ENCODE data around the gene TMPRSS6. TPM values are rescaled to one million over a fixed set of nuclear protein-coding genes. Genes with fewer than 3 reads are reported as not detected.
A peak's percentile ranks its signal among the peaks of the same experiment; 100 is the strongest.

The TMPRSS6 gene
- total RNA-seq, result 100 to 1,000 TPM in 1 of 6 experiments, 10 to 100 TPM in 5; 40.7 to 104 (median 60.6) TPM
- long read RNA-seq, partial matches to known transcripts, result 3 of 8 reads
- long read RNA-seq, other reads (novel, unspliced or antisense), result 5 of 8 reads

DNA sequence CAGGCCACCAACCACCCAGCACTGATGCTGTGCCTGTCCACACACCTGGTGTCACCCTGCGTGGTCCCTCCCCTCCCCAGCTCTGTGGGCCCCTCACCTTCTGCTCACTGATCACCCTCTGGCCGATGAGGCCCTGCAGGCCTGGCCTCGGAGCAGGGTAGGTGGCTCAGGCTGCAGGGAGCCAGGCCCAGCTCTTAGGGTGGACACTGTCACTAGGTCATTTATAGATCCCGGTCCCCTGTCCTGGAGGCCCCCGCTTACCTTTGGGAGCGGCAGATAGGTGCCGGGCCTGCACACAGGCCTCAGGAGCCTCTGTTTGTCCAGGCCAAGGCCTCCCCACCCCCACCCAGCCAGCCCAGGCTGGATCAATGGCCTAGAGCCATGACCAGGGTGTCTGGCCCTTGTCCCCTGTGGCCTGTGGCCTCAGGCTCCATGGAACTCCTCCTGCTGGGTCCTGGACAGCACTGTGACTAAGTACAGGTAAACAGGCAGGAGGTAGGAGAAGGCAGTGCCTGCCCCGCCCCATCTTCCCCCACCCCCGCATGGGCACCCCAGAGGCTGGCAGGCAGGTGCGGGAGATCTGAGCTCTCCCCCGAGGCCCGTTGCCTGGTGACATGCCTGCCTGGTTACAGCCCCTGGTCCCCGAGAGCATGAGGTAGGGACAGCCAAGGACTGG, at the start of gene TMPRSS6:
Gene TMPRSS6, minus strand, starts transcription at position 472 of the 676 bp plus-strand sequence. CDS start 6,296 bp downstream, outside the sequence.
- DNase-seq, result peak; percentile 83 to 94 (median 91)
- peaks cover 0 to 29% (median 8%) of the 10 kb centered on the region in 4 donors for H3K4me1 ChIP-seq
- H3K27ac ChIP-seq, result peak within 1 kb of the TSS; percentile 28 to 75 (median 52)
- WGBS (ENCODE audit: insufficient coverage, low coverage, low lambda C conversion rate, missing lambda C conversion rate), result 19% methylated on average over 5 of the region's 13 CpGs
- ATAC-seq, result peak; percentile 86 to 92 (median 86)
- H3K27me3 ChIP-seq, result no peaks in the 10 kb centered on the region
- no peaks in the 10 kb centered on the region for H3K36me3 ChIP-seq
- TF ChIP-seq, protein P1, sequence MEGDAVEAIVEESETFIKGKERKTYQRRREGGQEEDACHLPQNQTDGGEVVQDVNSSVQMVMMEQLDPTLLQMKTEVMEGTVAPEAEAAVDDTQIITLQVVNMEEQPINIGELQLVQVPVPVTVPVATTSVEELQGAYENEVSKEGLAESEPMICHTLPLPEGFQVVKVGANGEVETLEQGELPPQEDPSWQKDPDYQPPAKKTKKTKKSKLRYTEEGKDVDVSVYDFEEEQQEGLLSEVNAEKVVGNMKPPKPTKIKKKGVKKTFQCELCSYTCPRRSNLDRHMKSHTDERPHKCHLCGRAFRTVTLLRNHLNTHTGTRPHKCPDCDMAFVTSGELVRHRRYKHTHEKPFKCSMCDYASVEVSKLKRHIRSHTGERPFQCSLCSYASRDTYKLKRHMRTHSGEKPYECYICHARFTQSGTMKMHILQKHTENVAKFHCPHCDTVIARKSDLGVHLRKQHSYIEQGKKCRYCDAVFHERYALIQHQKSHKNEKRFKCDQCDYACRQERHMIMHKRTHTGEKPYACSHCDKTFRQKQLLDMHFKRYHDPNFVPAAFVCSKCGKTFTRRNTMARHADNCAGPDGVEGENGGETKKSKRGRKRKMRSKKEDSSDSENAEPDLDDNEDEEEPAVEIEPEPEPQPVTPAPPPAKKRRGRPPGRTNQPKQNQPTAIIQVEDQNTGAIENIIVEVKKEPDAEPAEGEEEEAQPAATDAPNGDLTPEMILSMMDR (IDR thresholded peaks at IDR 0.05), result no peak
- TF ChIP-seq POLR2A (IDR thresholded peaks at IDR 0.05), result peak; percentile 48
- peak within 1 kb of the TSS; percentile 39 to 59 (median 58) for H3K4me3 ChIP-seq
- intact Hi-C loops (cut with DNase I), result no loop called here
- H3K9me3 ChIP-seq, result no peaks in the 10 kb centered on the region

GRCh38 chr22:37158963-37159290, 49.4 kb upstream of the TMPRSS6 start:
- Histone ChIP-seq H3K27me3 (no peaks in the 10 kb centered on the region), H3K36me3 (no peaks in the 10 kb centered on the region), H3K27ac (no peak overlapping the region), H3K4me3 (no peak overlapping the region), H3K9me3 (no peaks in the 10 kb centered on the region), H3K4me1 (no peaks in the 10 kb centered on the region)
- ATAC-seq, result no peak
- intact Hi-C loops (cut with DNase I), result no loop called here
- 68% methylated on average over 5 of the region's 5 CpGs for WGBS (ENCODE audit: insufficient coverage, low coverage, low lambda C conversion rate, missing lambda C conversion rate)
- no peak for TF ChIP-seq POLR2A (IDR thresholded peaks at IDR 0.05)
- TF ChIP-seq, protein P1 (IDR thresholded peaks at IDR 0.05), result no peak
- DNase-seq, result no peak

DNA sequence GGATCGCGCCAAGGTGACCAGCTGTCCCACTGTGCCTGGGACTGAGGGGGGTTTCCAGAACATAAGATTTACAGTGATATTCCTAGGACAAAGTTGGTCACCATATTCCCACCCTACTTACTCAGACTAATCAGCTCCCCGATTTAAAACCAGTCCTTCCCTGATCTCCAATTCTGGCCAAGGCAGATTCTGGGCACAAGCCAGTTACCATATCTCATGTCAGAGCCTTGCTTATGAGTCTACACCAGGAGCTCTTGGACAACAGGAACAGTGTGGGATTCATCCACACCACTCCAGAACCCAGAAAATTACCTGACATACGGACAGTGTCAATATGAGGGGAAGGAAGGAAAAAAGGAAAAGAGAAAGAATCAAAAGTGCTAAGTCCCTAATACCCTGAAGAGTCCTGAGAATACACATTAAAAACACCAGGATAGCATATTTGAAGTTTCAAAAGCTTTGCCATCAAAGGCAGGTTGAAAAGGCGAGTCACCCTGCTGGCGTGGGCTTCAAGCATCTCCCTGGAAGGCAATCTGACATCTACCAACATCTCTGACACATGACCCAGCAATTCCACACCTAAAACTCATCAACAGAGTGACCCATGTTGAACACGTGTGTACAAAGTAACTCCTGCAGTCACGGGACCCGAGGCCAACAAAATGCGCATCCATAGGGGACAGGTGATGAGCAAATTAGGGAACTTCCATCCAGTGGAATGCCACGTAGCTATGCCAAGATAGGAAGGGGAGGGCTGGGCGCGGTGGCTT, 48.2 kb upstream of the TMPRSS6 start:
- WGBS (ENCODE audit: insufficient coverage, low coverage, low lambda C conversion rate, missing lambda C conversion rate), result 73% methylated on average over 5 of the region's 13 CpGs
- ATAC-seq, result no peak

DNA sequence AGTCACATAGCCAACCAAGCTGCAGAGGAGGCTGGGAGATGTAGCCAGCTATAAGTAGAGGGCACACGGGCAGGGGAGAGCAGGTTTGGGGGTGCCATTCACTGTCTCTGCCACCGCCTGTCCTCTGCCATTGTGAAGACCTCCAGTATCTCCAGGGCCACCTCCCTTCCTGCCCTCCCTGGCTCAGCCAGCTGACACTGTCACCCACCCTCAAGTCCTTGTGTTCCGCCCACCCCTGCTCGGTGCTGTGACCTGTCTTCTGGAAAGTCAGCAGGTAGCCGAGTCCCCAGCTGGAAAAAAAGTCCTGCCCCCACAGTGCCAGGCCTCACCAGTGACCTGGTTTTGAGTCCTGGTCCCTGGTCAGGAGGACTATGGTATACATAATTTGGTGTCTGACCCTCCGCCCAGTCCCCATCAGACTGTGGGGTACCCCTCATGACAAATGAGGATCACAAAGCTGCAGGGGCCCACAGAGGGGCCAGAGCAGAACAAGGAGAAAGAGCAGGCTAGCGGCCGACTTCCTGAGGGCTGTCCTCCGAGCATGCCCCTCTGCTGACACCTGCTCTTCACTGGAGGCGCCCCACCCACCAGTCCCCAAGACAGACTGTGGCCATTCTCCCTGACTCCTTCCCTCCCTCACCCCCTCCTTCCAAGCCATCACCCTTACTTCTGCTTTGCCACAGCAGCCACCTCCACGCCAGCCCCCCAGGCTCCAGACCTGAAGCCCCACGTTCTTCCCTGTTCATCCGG, 47.3 kb upstream of the TMPRSS6 start:
- 96% methylated on average over 5 of the region's 13 CpGs for WGBS (ENCODE audit: insufficient coverage, low coverage, low lambda C conversion rate, missing lambda C conversion rate)
- no peak for ATAC-seq
- DNase-seq, result no peak
- TF ChIP-seq POLR2A (IDR thresholded peaks at IDR 0.05), result no peak
- TF ChIP-seq, protein P1 (IDR thresholded peaks at IDR 0.05), result no peak
- no peaks in the 10 kb centered on the region for H3K9me3 ChIP-seq
- H3K27me3 ChIP-seq, result no peaks in the 10 kb centered on the region
- H3K4me3 ChIP-seq, result no peak overlapping the region
- H3K27ac ChIP-seq, result no peak overlapping the region
- intact Hi-C loops (cut with DNase I), result no loop called here
- H3K4me1 ChIP-seq, result no peaks in the 10 kb centered on the region
- H3K36me3 ChIP-seq, result no peaks in the 10 kb centered on the region

More for the DNA sequence above, 48.2 kb upstream of the TMPRSS6 start:
- intact Hi-C loops (cut with DNase I), result no loop called here
- Histone ChIP-seq H3K9me3 (no peaks in the 10 kb centered on the region), H3K27me3 (no peaks in the 10 kb centered on the region), H3K4me1 (no peaks in the 10 kb centered on the region), H3K4me3 (no peak overlapping the region), H3K27ac (no peak overlapping the region), H3K36me3 (no peaks in the 10 kb centered on the region)
- TF ChIP-seq, protein P1 (IDR thresholded peaks at IDR 0.05), result no peak
- TF ChIP-seq POLR2A (IDR thresholded peaks at IDR 0.05), result no peak
- DNase-seq, result no peak

All from right lobe of liver (tissue), 6 donors.